HG03139 (cell line): ENCODE results near the gene TSPAN33.

Experiments
- ATAC-seq: cut with Tn5 transposase; IDR thresholded peaks from one replicate; pipeline ENCODE4 v1.9.1; 2021; ENCODE audit not compliant: unreplicated experiment

Gene TSPAN33

DNA sequence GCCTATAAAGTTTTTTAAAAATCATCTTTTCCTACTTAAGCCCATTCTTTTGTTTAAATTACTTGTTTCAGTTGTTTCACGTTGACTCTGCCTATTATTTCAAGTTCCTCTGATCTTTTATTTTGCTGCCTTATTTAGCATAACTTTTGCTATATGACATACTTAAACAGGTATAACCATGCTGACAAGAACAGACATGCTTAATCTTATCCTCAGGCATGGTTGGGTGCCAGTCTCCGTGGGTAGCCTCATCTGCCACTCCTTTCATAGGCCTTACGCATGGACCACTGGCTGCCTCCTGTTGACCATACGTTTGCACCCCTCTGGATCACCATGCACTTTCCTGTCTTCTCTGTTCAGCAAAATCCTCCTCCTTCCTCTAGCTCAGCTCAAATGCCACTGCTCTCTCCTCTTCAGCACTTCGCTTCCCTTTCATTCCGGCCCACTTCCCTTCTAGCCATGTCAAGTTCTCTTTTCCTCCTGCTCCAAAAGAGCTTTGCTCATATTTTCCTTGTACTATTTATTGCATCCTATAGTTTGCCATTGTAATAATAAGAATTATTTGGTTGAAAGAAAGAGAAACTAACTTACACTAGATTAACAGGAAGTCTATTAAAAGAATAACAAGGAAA, 10.0 kb upstream of the TSPAN33 start:
- ATAC-seq: no peak

DNA sequence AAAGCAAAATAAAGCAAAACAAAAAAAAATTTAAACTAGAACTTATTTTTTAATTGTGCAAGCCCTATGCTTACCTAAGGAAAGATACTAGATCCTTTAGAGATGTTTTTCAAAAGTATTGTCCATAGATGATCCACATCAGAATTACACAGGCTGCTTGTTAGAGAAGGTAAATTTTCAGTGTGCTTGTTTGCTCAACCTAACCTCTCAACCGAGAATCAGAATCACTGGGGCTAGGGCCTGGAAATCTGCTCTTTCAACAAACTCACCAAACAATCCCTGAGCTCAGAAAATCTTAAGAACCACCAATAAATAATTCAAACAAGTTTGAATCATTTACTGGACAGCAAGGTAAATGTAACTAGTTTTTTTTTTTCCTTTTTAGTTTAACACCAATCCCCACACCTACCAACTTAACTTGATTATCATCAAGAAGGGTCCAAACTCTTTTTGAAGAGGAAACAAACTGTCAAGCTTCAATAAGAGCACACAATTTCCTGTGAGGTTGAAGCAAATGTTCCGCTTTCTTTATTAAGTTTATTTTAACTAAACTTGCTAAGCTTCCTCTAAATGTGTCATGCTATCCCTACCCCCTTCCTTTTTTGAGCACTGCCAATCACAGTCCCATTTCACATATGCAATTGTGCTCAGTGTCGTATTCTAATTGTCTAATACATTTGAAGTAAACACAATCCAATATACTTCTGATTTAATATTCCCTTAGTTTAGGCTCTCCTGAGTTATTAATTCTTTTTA, 7.4 kb upstream of the TSPAN33 start:
- ATAC-seq: peak; percentile 59

DNA sequence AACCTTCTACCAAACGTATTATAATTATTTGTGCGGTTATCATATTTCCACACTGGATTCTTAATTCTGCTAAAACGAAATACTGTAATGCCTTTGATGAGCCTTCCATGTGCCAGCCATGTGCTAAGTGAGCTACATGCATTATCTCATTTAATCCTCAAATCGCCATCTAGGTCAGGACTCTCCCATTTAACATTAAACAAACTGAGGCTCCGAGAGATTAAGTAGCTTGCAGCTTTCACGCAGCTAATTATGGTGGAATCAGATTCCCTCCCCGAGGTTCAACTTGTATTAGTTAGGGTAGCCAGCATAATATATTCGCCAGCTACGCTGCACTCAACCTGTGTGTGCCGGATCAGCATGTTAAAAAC, 798 bp upstream of the TSPAN33 start:
- ATAC-seq: no peak

DNA sequence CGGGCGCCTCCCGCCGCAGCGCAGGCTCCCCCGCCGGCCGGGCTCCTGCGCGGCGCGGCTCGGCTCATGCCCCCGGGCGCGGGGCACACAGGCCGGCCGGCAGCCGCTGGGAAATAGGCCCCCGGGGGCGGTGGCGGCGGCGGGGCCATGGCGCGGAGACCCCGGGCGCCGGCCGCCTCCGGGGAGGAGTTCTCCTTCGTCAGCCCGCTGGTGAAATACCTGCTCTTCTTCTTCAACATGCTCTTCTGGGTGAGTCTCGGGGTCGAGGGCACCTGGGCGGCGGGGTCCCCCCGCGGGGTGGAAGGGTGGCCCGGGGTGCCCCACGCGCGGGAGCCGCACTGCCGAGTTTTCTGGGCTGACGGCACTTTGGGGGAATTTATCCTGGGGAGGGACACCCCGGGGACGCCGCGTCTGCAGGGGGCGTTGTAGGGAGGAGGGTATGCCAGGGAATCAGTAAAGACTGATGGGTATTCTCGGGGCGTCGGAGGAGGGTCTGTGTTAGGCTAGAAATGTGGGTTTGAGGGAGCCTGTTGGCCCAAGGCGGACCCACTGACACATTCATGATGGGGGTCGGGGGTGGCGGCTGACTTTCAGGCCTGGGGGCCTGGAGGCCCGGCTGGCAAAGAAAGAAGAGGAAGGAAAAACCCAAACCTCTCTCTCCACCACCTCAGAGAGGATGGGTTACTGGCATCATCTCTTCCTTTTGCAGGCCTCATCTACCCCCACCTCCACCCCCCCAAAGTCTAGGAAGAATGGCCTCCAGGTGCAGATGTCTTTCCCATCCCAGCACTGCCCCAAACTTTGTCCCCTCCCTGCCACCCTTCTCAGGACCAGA, 544 bp downstream of the TSPAN33 start:
- no peak for ATAC-seq

DNA sequence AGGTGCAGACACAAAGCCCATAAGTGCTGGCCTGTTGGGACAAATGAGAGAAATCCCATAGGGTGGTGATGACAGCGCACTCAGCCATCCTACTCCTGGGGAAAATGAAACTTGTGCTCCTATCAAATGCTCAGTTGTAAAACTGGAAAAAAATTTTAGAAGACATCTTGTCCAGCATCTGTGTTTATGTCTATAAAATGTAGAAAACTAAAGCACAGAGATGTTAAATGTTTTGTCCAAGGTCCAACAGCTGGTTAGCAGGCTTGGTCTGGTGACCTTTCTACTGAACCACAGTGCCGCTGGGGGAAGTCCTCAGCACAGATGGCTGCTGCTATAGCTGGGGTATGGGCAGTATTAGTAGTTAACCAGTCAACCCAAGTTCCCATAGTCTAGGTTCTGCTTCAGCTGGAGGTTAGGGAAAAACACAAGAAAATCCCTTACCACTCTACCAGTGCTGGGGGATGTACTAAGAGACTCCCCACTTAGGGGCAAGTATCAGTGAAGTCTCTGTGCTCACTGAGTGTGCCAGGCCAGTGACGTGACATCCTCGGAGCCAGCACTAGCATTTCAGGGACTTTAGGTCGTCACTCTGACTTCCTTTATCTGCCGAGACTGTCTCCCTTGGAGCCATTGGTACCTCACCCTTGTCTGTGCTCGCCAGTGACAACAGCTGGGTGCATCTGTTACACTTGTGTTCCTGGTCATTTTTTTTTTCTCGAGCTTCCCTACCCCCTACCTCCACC, 1.9 kb downstream of the TSPAN33 start:
- ATAC-seq: peak; percentile 43

DNA sequence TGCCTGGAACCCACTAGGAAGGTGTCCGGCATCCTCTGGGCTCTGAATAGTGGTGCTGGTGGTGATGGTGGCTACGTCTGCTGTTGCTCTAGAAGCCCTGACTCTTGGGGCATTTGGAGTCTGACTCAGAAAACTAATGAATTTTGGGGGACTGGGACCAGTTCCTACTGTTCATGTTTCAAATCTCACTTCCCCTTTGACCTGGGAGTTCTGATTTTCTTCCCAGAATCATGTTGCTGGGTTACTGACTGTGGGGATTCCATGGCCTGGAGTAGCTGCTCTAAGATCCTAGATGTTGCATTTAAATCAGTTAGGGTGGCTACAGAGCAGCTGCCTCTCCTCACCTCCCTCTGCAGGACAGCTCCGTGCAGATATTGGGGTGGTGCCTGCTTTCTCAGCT, 3.2 kb downstream of the TSPAN33 start:
- no peak for ATAC-seq

DNA sequence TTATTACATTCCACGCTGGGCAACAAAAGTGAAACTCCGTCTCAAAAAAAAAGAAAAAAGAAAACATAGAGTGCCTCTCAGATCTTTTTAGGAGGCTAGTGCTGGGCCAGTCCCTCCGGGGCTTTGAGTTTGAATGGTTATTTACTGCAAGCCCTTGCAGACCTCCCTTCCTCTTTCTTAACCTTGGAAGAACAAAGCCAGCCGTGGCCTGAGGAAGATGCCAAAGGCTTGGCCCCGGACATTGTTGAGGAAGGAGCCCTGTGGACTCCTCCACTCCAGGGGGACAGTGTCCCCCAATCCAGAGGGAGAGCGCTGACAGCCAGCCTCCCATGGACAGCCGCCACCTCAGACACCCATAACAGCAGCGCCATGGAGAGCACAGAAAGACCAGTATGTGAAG, 5.0 kb downstream of the TSPAN33 start:
- ATAC-seq: no peak

DNA sequence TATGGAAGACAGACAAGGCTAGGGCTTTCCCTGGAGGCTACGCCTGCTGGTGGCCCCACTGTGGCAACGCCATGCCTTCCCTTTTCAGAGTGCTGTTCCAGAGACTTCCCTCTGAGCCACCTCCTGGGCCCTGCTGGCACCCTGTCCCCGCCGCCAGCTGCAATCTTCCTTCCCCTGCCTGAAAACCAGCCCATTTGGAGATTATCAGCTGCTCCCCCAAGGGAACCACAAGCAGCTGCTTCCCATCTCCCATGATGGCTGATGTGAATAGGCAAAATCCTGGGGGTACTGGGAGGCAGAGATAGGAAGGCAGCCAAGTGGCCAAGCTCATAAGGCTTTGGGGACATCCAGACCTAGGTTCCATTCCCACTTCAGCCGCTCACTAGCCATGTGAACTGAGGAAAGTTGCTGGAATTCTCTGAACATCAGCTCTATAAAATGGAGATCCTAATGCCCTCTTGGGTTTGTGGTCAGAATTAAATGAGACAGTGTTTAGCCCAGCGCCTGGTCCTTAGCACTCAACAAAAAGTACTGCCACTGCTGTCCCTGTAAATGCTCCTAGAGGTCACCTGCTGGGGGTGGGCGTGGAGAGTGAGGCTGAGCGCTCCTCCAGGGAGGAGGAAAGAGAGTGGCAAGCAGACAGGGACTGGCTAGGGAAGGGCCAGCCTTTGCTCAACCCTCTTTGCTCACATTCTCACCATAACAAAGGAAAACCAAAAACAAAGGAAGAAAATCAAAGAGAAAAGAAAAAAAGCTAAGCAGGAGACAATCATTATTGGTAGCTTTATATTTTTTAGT, 5.9 kb downstream of the TSPAN33 start:
- ATAC-seq: no peak

DNA sequence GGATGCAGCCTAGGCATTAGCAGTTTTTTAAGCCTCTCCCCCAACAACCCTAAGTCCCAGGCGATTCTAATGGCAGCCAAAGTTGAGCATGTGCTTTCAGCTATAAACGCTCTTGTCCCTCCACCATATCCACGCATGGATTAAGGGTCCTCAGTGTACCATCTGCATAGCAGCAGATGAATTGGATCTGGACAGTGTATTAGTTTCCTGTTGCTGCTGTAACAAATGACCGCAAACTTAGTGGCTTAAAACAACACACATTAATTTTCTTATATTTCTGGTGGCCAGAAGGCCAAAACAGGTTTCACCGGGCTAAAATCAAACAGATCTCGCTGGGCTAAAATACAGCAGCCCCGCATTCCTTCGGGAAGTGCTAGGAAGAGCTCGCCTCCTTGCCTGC, 13.1 kb downstream of the TSPAN33 start:
- no peak for ATAC-seq

DNA sequence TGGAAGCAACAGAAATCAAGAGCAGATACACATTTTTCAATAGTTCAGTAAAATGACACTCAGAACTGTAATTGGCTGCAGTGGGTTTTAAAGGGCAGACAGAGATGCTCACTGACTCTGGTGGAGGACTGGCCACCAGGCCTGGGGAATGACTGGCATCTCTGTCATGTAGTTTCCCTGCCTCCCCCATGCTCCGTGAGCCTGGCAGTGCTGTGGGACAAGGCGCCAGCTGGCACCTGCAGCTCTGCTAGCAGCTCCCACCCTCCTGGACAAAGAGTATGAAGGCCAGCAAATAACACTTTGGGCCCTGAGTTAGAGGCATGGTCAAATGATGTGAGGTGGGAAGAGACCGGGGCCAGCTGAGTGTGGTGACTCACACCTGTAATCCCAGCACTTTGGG, 15.0 kb downstream of the TSPAN33 start:
- no peak for ATAC-seq

DNA sequence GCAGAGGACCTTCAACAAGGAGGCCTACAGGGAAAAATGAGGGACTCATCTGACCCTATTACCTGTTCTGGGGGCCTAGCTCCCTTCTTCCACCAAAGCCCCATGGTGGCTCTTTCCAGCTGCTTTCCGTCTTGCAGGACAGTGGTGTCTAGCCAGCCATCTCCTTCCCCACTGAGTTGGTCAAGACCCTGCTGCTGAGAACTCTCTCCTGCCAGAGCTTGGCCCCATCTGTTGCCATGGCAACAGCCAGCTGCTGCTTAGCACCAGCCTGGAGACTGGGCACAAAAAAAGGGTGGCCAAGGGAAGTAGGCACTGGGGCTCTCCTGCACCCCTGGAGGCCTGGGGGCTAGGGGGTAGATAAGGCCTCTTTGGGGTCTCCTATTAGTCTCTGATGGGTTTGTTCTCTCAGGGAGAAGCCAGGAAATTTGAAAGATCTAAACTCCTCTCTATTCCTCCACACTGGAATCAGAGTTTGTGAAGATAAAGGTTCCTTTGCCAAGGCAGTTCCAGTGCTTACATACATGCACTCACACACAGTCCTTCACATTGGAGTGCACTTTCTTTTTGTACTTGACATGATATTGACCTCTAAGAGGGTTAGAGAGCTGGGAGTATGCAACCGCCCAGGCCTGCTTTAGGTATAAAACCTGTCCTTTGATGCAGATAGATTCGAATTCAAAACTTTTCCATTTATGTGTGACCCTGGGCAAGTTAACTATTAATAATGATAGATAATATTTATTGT, 15.8 kb downstream of the TSPAN33 start:
- no peak for ATAC-seq

DNA sequence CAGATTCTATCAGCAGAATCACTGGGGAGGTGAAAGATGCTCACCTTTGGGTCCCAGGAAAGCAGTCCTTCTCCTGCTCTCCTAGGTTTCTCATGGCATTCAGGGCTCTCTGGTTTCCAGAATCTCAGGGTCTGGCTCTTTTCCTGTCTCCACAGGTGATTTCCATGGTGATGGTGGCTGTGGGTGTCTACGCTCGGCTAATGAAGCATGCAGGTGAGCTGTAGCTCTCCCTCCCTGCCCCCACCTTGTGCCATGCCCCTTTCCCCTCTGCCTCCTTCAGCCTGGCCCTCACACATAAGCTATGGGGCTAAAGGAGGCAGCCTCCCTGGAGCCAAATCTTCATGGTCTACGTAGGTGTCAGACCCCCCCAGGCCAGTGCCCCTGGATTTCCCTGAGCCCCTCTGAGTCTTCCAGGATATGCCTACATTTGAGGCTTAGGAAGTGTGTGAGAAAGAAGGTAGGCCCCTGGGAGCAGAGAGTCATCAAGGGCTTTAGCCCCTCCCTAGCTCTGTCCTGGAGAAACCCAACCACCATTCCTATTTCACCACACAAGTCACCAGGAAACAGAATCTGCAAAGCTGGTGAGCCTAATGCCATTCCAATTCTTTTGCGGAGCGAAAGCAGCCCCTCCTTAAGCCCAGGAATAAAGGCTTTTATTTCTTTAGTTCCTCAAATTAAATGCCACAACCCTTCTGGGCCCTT, 17.2 kb downstream of the TSPAN33 start:
- no peak for ATAC-seq

DNA sequence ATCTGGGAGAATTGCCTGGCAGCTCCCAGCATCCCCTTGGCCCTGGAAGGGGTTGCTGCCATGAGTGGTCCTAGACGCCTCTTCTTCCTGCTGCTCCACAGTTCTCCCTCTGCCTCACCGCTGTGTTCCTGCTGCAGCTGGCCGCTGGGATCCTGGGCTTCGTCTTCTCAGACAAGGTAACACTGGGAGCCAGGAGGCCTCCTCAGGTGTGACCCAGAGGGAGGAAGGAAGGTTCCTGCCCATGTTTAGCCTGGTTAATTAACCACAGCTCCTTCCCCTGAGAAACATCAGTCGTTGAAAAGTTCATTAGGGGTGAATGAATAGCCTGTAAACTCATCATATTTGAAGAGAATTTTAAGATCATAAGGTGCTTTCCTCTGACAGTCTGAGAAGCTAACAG, 18.2 kb downstream of the TSPAN33 start:
- ATAC-seq: no peak

DNA sequence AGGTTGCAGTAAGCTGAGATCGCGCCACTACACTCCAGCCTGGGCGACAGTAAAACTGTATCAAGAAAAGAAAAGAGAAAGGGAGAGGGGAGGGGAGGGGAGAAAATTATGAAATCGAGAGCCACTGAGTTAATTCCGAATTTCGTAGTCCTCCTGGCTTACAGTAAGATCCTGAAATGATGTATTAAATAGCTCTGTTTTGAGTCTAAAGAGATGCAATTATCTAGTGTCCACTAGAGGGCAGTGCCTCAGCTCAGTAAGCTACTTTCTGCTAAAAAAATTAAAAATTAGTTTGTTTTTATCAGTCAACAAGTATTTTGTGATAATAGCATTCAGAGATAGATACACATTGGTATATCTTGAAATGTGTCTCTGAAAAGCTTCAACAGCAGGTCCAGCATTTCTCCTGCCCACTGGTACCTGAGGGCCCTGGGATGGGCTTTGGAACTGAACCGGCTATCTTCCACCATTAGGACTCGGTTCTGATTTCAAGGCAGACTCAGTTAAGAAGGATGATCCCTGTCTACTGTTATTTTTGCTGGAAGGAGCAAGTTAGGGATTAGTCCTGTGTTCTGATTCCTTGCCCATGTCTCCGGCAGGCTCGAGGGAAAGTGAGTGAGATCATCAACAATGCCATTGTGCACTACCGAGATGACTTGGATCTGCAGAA, 19.5 kb downstream of the TSPAN33 start:
- no peak for ATAC-seq

DNA sequence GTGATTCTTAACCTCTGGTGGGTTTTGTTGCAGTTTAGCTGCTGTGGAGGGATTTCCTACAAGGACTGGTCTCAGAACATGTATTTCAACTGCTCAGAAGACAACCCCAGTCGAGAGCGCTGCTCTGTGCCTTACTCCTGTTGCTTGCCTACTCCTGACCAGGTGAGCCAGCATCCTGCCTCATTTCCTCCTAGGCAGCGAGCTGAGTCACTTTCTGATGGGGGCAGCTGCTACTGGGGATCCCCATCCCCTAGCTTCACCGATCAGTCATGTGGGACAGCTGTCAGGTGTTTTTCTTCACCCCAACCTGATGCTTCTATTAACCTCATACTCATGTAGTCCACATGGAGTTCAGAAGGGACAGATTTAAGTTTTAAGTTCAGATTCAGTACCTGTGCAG, 22.2 kb downstream of the TSPAN33 start:
- no peak for ATAC-seq

DNA sequence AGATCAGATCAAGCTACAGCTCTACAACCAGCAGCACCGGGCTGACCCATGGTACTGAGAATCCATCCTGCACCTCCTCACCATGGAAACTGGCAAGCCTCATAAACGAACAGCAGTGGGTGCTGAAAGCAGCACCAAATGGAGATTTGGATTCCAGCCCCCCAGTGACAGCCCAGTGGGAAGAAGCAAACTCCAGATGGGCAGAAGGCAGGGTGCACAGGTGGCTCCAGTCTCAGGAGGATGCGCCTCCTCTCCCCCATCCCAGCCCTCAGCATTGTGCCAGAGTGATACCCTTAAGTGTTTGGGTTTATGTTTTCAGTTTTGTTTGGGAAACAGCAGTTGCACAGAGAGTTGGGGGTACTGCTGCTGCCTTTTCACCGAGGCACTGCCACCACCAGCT, 23.3 kb downstream of the TSPAN33 start:
- ATAC-seq: no peak

DNA sequence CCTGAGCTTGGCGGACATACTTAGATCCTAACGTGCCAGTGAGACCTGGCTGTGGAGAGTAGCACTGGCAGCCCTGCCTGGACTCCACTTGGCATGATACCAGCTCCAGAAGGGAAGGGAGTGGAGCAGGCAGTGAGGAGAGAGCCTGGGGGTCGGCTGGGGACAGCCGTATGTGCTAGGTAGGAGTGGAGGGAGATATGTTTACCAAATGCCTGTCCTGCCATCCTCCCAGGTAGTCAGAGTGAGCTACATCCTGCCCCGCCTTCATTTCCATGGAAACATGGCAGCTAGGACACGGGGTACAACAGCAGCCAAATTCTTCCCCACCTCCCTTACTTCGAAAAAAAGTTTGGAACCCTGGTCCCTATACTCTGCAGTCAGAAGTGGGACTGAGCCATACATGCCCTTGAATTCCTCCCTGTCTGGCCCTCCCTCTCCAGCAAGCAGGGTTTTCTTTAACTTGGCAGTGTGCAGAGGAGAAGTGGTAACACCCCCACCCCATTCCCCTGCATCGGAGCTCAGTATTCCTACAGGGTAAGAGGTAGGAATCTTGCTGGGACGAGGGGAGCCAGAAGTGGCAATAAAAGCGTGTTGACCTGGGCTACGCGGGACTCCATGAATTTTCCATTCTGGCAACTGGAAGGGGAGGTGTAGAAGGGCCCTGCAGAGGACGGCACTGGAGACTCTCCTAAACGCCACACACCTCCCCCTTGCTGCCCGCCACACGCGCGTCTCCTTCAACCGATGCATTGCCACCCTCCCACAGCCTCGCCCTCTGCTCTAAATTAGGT, 23.9 kb downstream of the TSPAN33 start:
- no peak for ATAC-seq

DNA sequence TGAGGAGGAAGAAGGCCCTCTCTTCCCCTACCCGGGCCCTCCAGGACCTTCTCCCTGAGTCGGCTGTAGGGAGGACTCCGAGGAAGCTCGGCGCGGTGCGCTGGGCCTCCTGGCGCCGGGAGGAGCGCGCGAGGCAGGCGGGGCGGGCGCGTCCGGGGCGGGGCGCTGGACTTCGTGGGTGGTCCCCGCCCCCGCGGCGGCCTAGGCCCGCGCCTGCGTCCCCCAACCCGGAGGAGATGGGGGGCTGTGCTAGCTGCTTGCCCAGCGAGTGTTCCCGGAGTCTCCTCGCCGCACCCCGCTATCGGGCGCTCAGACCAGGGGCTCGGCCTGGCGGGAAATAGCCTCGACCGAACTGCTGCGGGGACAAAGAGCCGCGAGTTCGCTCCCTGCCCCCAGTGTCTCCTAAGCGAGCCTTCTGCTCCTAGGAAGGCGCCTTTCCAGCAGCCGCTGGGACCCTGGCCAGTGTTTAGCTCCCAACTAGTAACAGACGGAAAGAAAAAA, 24.7 kb downstream of the TSPAN33 start:
- no peak for ATAC-seq
